ENCODE results near the gene SPRYD3.

DNA sequence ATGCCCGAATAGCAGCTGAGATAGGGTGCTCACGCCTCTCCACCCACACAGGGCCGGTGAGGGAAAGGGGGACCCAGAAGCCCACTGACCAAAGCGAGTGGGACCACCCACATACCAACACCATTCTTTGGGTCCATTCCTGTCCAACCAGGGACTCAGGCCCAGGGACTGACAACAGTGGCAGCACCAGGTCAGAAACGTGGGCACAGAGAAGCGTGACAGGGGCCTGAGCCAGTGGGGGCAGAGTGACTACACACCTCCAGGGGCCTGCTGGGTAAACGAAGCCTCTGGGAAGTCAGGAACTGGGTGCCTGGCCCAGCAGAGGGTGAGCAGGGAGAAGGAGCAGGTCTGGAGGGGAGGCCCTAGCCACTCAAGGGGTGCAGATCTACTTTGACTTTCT, 13.7 kb downstream of the SPRYD3 start:
- TF ChIP-seq CTCF (IDR thresholded peaks at IDR 0.05) (no peak), POLR2AphosphoS5 (IDR thresholded peaks at IDR 0.05) (no peak), EP300 (IDR thresholded peaks at IDR 0.05; ENCODE audit: low read depth) (no peak)

Data from transverse colon (tissue), 4 donors.